Measurements from ENCODE around the gene SLC44A5.
A peak's percentile ranks its signal among the peaks of the same experiment; 100 is the strongest.
"Not testable (repeated sequence)": the region's sequence is repeated elsewhere in the genome, so short reads cannot be mapped to it uniquely, and the experiment has no call there.

The SLC44A5 gene

GRCh38 chr1:75181214-75181955 lies 429.5 kb downstream of the SLC44A5 start:
- H3K27ac ChIP-seq (replicated peaks; ENCODE audit: low read length); H2BK12ac ChIP-seq (ENCODE audit: low read length); H3K23ac ChIP-seq (ENCODE audit: low read depth, low read length, poor library complexity); H3K18ac ChIP-seq (ENCODE audit: low read length); H4K8ac ChIP-seq (ENCODE audit: low read depth, low read length); H3K9me3 ChIP-seq (replicated peaks in 1 of 2; ENCODE audit: control insufficient read depth in 2 of 2, insufficient read depth in 1 of 2, low read depth in 1 of 2, low read length in 2 of 2); H2BK120ac ChIP-seq (ENCODE audit: low read depth, low read length); H3K14ac ChIP-seq (ENCODE audit: low read length); H3K4me3 ChIP-seq (ENCODE audit: low read length in 2 of 2); H3K36me3 ChIP-seq (replicated peaks in 1 of 2; ENCODE audit: control insufficient read depth in 2 of 2, insufficient read depth in 2 of 2, low read length in 2 of 2); H2BK15ac ChIP-seq (ENCODE audit: low read length); H2BK5ac ChIP-seq (ENCODE audit: low read length); H3K4ac ChIP-seq (ENCODE audit: low read length); H3K4me1 ChIP-seq (ENCODE audit: control insufficient read depth in 2 of 2, insufficient read depth in 1 of 2, low read depth in 1 of 2, low read length in 2 of 2); H3K4me2 ChIP-seq (ENCODE audit: insufficient read depth, low read length, poor library complexity, severe bottlenecking); H2AK5ac ChIP-seq (ENCODE audit: low read depth, low read length); DNase-seq (ENCODE audit: low spot score); H4K91ac ChIP-seq (ENCODE audit: low read depth, low read length, poor library complexity); H3K9ac ChIP-seq (ENCODE audit: low read depth, low read length, poor library complexity); H3K27me3 ChIP-seq (ENCODE audit: control insufficient read depth in 3 of 3, insufficient read depth in 3 of 3, low read depth in 1 of 3, low read length in 3 of 3); H3K79me1 ChIP-seq (ENCODE audit: low read depth, low read length): not testable (repeated sequence)
- WGBS, 2 donors (ENCODE audit: extremely low coverage in 2 of 2, insufficient read length in 2 of 2, insufficient replicate concordance in 1 of 2) = no CpG with 5 or more reads among the region's 13 CpGs
- H2AFZ ChIP-seq (ENCODE audit: low read length) = peak overlapping the region; percentile 49

- H3K18ac ChIP-seq (ENCODE audit: low read length) = no peak overlapping the region
- no peak overlapping the region for H2BK5ac ChIP-seq (ENCODE audit: low read length)
- H3K4me1 ChIP-seq (ENCODE audit: control insufficient read depth in 2 of 2, insufficient read depth in 1 of 2, low read depth in 1 of 2, low read length in 2 of 2) = no peaks in the 10 kb centered on the region
- no peak overlapping the region for H2AFZ ChIP-seq (ENCODE audit: low read length)
- no peak overlapping the region for H3K4me3 ChIP-seq (ENCODE audit: low read length in 2 of 2)
- no peak overlapping the region for H3K27ac ChIP-seq (replicated peaks; ENCODE audit: low read length)
- H3K27me3 ChIP-seq (ENCODE audit: control insufficient read depth in 3 of 3, insufficient read depth in 3 of 3, low read depth in 1 of 3, low read length in 3 of 3) = no peaks in the 10 kb centered on the region
- no peak overlapping the region for H3K9ac ChIP-seq (ENCODE audit: low read depth, low read length, poor library complexity)
- no CpG with 5 or more reads among the region's 2 CpGs for WGBS, 2 donors (ENCODE audit: extremely low coverage in 2 of 2, insufficient read length in 2 of 2, insufficient replicate concordance in 1 of 2)
- DNase-seq (ENCODE audit: low spot score) = no peak
- H2AK5ac ChIP-seq (ENCODE audit: low read depth, low read length) = no peak overlapping the region
- no peak overlapping the region for H2BK120ac ChIP-seq (ENCODE audit: low read depth, low read length)
- no peaks in the 10 kb centered on the region for H3K9me3 ChIP-seq (replicated peaks in 1 of 2; ENCODE audit: control insufficient read depth in 2 of 2, insufficient read depth in 1 of 2, low read depth in 1 of 2, low read length in 2 of 2)
- H3K36me3 ChIP-seq (replicated peaks in 1 of 2; ENCODE audit: control insufficient read depth in 2 of 2, insufficient read depth in 2 of 2, low read length in 2 of 2) = no peaks in the 10 kb centered on the region
- no peak overlapping the region for H4K91ac ChIP-seq (ENCODE audit: low read depth, low read length, poor library complexity)
- no peak overlapping the region for H2BK15ac ChIP-seq (ENCODE audit: low read length)
- no peak overlapping the region for H3K23ac ChIP-seq (ENCODE audit: low read depth, low read length, poor library complexity)
- no peak overlapping the region for H3K14ac ChIP-seq (ENCODE audit: low read length)
- H3K79me1 ChIP-seq (ENCODE audit: low read depth, low read length) = no peaks in the 10 kb centered on the region
- no peak overlapping the region for H4K8ac ChIP-seq (ENCODE audit: low read depth, low read length)
- H2BK12ac ChIP-seq (ENCODE audit: low read length) = no peak overlapping the region
- no peak overlapping the region for H3K4ac ChIP-seq (ENCODE audit: low read length)
- no peak overlapping the region for H3K4me2 ChIP-seq (ENCODE audit: insufficient read depth, low read length, poor library complexity, severe bottlenecking)
These were observed 436.7 kb downstream of the SLC44A5 start for GRCh38 chr1:75174031-75174760.

GRCh38 chr1:75172556-75172955 lies 438.4 kb downstream of the SLC44A5 start:
- Histone ChIP-seq H3K27ac (replicated peaks; ENCODE audit: low read length) (no peak overlapping the region), H2AK5ac (ENCODE audit: low read depth, low read length) (no peak overlapping the region), H4K8ac (ENCODE audit: low read depth, low read length) (no peak overlapping the region), H3K18ac (ENCODE audit: low read length) (no peak overlapping the region), H3K14ac (ENCODE audit: low read length) (no peak overlapping the region), H3K79me1 (ENCODE audit: low read depth, low read length) (no peaks in the 10 kb centered on the region), H3K36me3 (replicated peaks in 1 of 2; ENCODE audit: control insufficient read depth in 2 of 2, insufficient read depth in 2 of 2, low read length in 2 of 2) (no peaks in the 10 kb centered on the region), H3K4me2 (ENCODE audit: insufficient read depth, low read length, poor library complexity, severe bottlenecking) (no peak overlapping the region), H4K91ac (ENCODE audit: low read depth, low read length, poor library complexity) (no peak overlapping the region), H3K27me3 (ENCODE audit: control insufficient read depth in 3 of 3, insufficient read depth in 3 of 3, low read depth in 1 of 3, low read length in 3 of 3) (no peaks in the 10 kb centered on the region), H3K9me3 (replicated peaks in 1 of 2; ENCODE audit: control insufficient read depth in 2 of 2, insufficient read depth in 1 of 2, low read depth in 1 of 2, low read length in 2 of 2) (no peaks in the 10 kb centered on the region), H3K23ac (ENCODE audit: low read depth, low read length, poor library complexity) (no peak overlapping the region), H3K4me3 (ENCODE audit: low read length in 2 of 2) (no peak overlapping the region), H3K9ac (ENCODE audit: low read depth, low read length, poor library complexity) (no peak overlapping the region), H2BK120ac (ENCODE audit: low read depth, low read length) (no peak overlapping the region), H3K4ac (ENCODE audit: low read length) (no peak overlapping the region), H2BK12ac (ENCODE audit: low read length) (no peak overlapping the region), H2BK15ac (ENCODE audit: low read length) (no peak overlapping the region), H2AFZ (ENCODE audit: low read length) (no peak overlapping the region), H2BK5ac (ENCODE audit: low read length) (no peak overlapping the region), H3K4me1 (ENCODE audit: control insufficient read depth in 2 of 2, insufficient read depth in 1 of 2, low read depth in 1 of 2, low read length in 2 of 2) (no peaks in the 10 kb centered on the region)
- no peak for DNase-seq (ENCODE audit: low spot score)
- WGBS, 2 donors (ENCODE audit: extremely low coverage in 2 of 2, insufficient read length in 2 of 2, insufficient replicate concordance in 1 of 2) = no CpG with 5 or more reads among the region's 1 CpG

- no CpG with 5 or more reads among the region's 1 CpG for WGBS, 2 donors (ENCODE audit: extremely low coverage in 2 of 2, insufficient read length in 2 of 2, insufficient replicate concordance in 1 of 2)
- no peak overlapping the region for H2BK15ac ChIP-seq (ENCODE audit: low read length)
- no peak overlapping the region for H2BK120ac ChIP-seq (ENCODE audit: low read depth, low read length)
- no peak overlapping the region for H3K23ac ChIP-seq (ENCODE audit: low read depth, low read length, poor library complexity)
- H3K9ac ChIP-seq (ENCODE audit: low read depth, low read length, poor library complexity) = no peak overlapping the region
- no peaks in the 10 kb centered on the region for H3K27me3 ChIP-seq (ENCODE audit: control insufficient read depth in 3 of 3, insufficient read depth in 3 of 3, low read depth in 1 of 3, low read length in 3 of 3)
- no peaks in the 10 kb centered on the region for H3K36me3 ChIP-seq (replicated peaks in 1 of 2; ENCODE audit: control insufficient read depth in 2 of 2, insufficient read depth in 2 of 2, low read length in 2 of 2)
- no peak overlapping the region for H3K4me2 ChIP-seq (ENCODE audit: insufficient read depth, low read length, poor library complexity, severe bottlenecking)
- no peak overlapping the region for H3K18ac ChIP-seq (ENCODE audit: low read length)
- no peaks in the 10 kb centered on the region for H3K4me1 ChIP-seq (ENCODE audit: control insufficient read depth in 2 of 2, insufficient read depth in 1 of 2, low read depth in 1 of 2, low read length in 2 of 2)
- no peak overlapping the region for H2AK5ac ChIP-seq (ENCODE audit: low read depth, low read length)
- H4K8ac ChIP-seq (ENCODE audit: low read depth, low read length) = no peak overlapping the region
- no peaks in the 10 kb centered on the region for H3K79me1 ChIP-seq (ENCODE audit: low read depth, low read length)
- H3K4me3 ChIP-seq (ENCODE audit: low read length in 2 of 2) = no peak overlapping the region
- H3K27ac ChIP-seq (replicated peaks; ENCODE audit: low read length) = no peak overlapping the region
- no peak overlapping the region for H2AFZ ChIP-seq (ENCODE audit: low read length)
- no peak overlapping the region for H3K14ac ChIP-seq (ENCODE audit: low read length)
- no peak overlapping the region for H3K4ac ChIP-seq (ENCODE audit: low read length)
- no peak overlapping the region for H4K91ac ChIP-seq (ENCODE audit: low read depth, low read length, poor library complexity)
- DNase-seq (ENCODE audit: low spot score) = no peak
- H2BK5ac ChIP-seq (ENCODE audit: low read length) = no peak overlapping the region
- no peaks in the 10 kb centered on the region for H3K9me3 ChIP-seq (replicated peaks in 1 of 2; ENCODE audit: control insufficient read depth in 2 of 2, insufficient read depth in 1 of 2, low read depth in 1 of 2, low read length in 2 of 2)
- no peak overlapping the region for H2BK12ac ChIP-seq (ENCODE audit: low read length)
These were observed 439.0 kb downstream of the SLC44A5 start for GRCh38 chr1:75171876-75172275.
